Smooth muscle cell of the brain vasculature (primary cell): ENCODE data around the gene WDR89.
"Not testable (repeated sequence)": the region's sequence is repeated elsewhere in the genome, so short reads cannot be mapped to it uniquely, and the experiment has no call there.

Experiments used
- DNase-seq: peaks from one replicate; pipeline ENCODE4 v3.0.0-alpha.2; 2012; ENCODE audit warnings: low read depth, low spot score

The WDR89 gene

GRCh38 chr14:63596998-63597658 lies 44.5 kb downstream of the WDR89 start:
- no peak for DNase-seq

GRCh38 chr14:63594455-63595372 lies 47.0 kb downstream of the WDR89 start:
- no peak for DNase-seq

- not testable (repeated sequence) for DNase-seq
Measured at GRCh38 chr14:63583046-63583445, 58.6 kb downstream of the WDR89 start.

- DNase-seq: no peak
Measured at GRCh38 chr14:63581491-63581890, 60.2 kb downstream of the WDR89 start.

- DNase-seq: no peak
Measured at GRCh38 chr14:63578300-63578699, 63.4 kb downstream of the WDR89 start.

- DNase-seq: no peak
Measured at GRCh38 chr14:63573581-63573980, 68.1 kb downstream of the WDR89 start.

GRCh38 chr14:63565448-63565847 lies 76.2 kb downstream of the WDR89 start:
- DNase-seq: no peak

GRCh38 chr14:63564318-63564717 lies 77.4 kb downstream of the WDR89 start:
- DNase-seq: no peak

- no peak for DNase-seq
Measured at GRCh38 chr14:63563370-63564026, 78.2 kb downstream of the WDR89 start.

GRCh38 chr14:63562405-63562804 lies 79.3 kb downstream of the WDR89 start:
- DNase-seq: no peak

GRCh38 chr14:63555572-63555971 lies 86.1 kb downstream of the WDR89 start:
- no peak for DNase-seq

GRCh38 chr14:63551332-63551731 lies 90.3 kb downstream of the WDR89 start:
- DNase-seq: no peak

GRCh38 chr14:63547798-63548335 lies 93.8 kb downstream of the WDR89 start:
- no peak for DNase-seq
